Measurements from ENCODE around the gene FNDC11. TPM values are rescaled to one million over a fixed set of nuclear protein-coding genes. Genes with fewer than 3 reads are reported as not detected.
"Not testable (repeated sequence)": the region's sequence is repeated elsewhere in the genome, so short reads cannot be mapped to it uniquely, and the experiment has no call there.

Gene FNDC11
- total and polyA plus RNA-seq, 10 donors, result 0.33 to 2.0 (median 1.00) TPM

- no peak overlapping the region for H3K27ac ChIP-seq
- H3K4me1 ChIP-seq, result peaks cover 0 to 12% (median 0%) of the 10 kb centered on the region in 6 donors
- no peak for DNase-seq
- WGBS, 5 donors, result 91 to 94% (median 92%) methylated on average over 32 to 33 of the region's 33 CpGs
- no peaks in the 10 kb centered on the region for H3K9me3 ChIP-seq
- TF ChIP-seq POLR2A (IDR thresholded peaks at IDR 0.05), result no peak
- TF ChIP-seq POLR2AphosphoS5 (IDR thresholded peaks at IDR 0.05), result no peak
- no peak for TF ChIP-seq CTCF (IDR thresholded peaks at IDR 0.05 in 8 of 11, conservative IDR thresholded peaks at IDR 0.05 in 3 of 11)
- intact Hi-C loops (cut with DNase I; ENCODE audit: low total_unique reads), result no loop called here
- peaks cover 0 to 100% (median 78%) of the 10 kb centered on the region in 6 donors for H3K36me3 ChIP-seq
- H3K4me3 ChIP-seq, result no peak overlapping the region
- H3K27me3 ChIP-seq (replicated peaks in 1 of 7), result no peaks in the 10 kb centered on the region
Observed at GRCh38 chr20:63598479-63599395, 44.8 kb downstream of the FNDC11 start.

DNA sequence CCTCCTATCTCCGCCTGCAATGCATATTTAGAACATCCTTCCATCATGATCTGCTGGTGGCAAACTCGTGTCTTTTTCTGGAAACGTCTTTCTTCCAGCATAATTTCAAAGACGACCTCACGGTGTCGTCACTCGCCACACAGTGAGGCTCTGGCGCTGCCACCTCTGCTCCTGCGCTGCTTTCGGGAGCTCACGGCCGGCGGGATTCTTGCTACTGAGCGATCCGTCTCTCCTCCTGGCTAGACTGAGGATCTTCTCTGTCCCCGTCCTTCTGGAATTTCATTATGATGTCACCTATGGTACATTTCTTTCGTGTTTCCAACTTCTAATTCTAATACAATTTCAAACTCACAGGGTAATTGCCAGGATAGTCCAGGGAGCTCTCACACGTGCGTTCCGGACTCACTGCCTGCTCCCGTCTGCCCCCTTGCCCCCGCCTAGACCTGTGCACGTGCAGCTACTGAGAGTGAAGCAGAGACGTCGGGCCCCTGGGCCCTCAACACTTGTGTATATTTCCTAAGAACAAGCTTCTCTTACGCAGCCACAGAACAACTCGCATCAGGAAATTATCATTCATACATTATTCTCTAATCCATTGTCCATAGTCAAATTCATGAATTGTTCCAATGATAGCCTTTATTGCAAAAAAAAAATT is 45.6 kb downstream of the FNDC11 start:
- Histone ChIP-seq H3K4me3 (no peak overlapping the region), H3K27ac (no peak overlapping the region), H3K36me3 (peaks cover 0 to 100% (median 74%) of the 10 kb centered on the region in 6 donors), H3K4me1 (peaks cover 0 to 12% (median 0%) of the 10 kb centered on the region in 6 donors), H3K27me3 (replicated peaks in 1 of 7) (no peaks in the 10 kb centered on the region), H3K9me3 (no peaks in the 10 kb centered on the region)
- no peak for TF ChIP-seq POLR2AphosphoS5 (IDR thresholded peaks at IDR 0.05)
- TF ChIP-seq POLR2A (IDR thresholded peaks at IDR 0.05), result no peak
- no peak for TF ChIP-seq CTCF (IDR thresholded peaks at IDR 0.05 in 8 of 11, conservative IDR thresholded peaks at IDR 0.05 in 3 of 11)
- DNase-seq, result no peak
- intact Hi-C loops (cut with DNase I; ENCODE audit: low total_unique reads), result no loop called here
- 93 to 96% (median 96%) methylated on average over 27 of the region's 27 CpGs for WGBS, 5 donors

DNA sequence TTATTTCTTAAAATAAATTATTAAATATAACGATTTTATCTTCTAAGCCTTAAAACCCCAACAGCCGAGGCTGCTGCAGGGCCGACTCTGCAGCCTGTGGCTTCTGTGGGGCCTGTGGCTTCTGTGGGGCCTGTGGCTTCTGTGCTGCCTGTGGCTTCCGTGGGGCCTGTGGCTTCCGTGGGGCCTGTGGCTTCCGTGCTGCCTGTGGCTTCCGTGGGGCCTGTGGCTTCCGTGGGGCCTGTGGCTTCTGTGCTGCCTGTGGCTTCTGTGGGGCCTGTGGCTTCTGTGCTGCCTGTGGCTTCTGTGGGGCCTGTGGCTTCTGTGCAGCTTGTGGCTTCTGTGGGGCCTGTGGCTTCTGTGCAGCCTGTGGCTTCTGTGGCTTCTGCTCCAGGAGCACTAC is 47.7 kb downstream of the FNDC11 start:
- intact Hi-C loops (cut with DNase I; ENCODE audit: low total_unique reads); H3K27me3 ChIP-seq (replicated peaks in 1 of 7); H3K4me3 ChIP-seq; DNase-seq; H3K9me3 ChIP-seq: not testable (repeated sequence)
- peaks cover 0 to 21% (median 2%) of the 10 kb centered on the region in 6 donors for H3K4me1 ChIP-seq
- 30 to 58% (median 42%) methylated on average over 7 to 8 of the region's 8 CpGs for WGBS, 5 donors
- H3K27ac ChIP-seq, result peak overlapping the region in 1 of 8 donors; percentile 17
- peaks cover 0 to 83% (median 57%) of the 10 kb centered on the region in 6 donors for H3K36me3 ChIP-seq

DNA sequence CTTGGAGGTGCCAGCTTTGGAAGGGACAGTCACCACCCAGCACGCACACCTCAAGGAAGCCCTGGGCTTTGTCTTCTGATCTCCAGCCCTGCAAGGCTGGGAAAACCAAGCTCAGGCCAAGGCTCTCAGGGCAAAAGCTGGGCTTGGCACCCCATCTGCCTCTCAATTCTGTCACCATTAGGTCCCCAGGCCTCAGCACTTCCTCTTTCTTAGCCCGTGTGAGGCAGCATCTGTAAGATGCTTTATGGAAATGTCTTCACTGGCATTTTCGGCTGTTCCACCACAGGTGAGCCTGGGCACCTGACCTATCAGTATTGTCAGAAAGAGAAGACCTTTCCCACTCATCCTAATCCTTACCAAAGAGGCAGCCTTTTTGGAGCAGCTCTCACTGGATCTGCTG is 48.4 kb downstream of the FNDC11 start:
- Histone ChIP-seq H3K27ac (peak overlapping the region in 1 of 8 donors; percentile 17), H3K27me3 (replicated peaks in 1 of 7) (no peaks in the 10 kb centered on the region), H3K4me3 (no peak overlapping the region), H3K36me3 (peaks cover 0 to 76% (median 52%) of the 10 kb centered on the region in 6 donors), H3K9me3 (no peaks in the 10 kb centered on the region), H3K4me1 (peaks cover 0 to 24% (median 2%) of the 10 kb centered on the region in 6 donors)
- TF ChIP-seq CTCF (IDR thresholded peaks at IDR 0.05 in 8 of 11, conservative IDR thresholded peaks at IDR 0.05 in 3 of 11), result no peak
- no peak for TF ChIP-seq POLR2AphosphoS5 (IDR thresholded peaks at IDR 0.05)
- no peak for TF ChIP-seq POLR2A (IDR thresholded peaks at IDR 0.05)
- no peak for DNase-seq
- intact Hi-C loops (cut with DNase I; ENCODE audit: low total_unique reads), result no loop called here
- 60 to 71% (median 68%) methylated on average over 3 of the region's 3 CpGs for WGBS, 5 donors

Other genes with a start within 250 kb of the FNDC11 start
- 10 to 100 TPM in 1 of 7 donors, 1 to 10 TPM in 4, under 1 TPM in 2; 0.74 to 13.8 (median 1.7) TPM for gene CHRNA4, start 192.8 kb upstream of the FNDC11 start, total RNA-seq
- gene CHRNA4, start 192.8 kb upstream of the FNDC11 start, polyA plus RNA-seq, result under 1 TPM in 2 of 3 donors, not detected in 1; 0.15 to 0.86 TPM
- gene KCNQ2, start 81.5 kb upstream of the FNDC11 start, total RNA-seq, result 1 to 10 TPM in 2 of 7 donors, under 1 TPM in 3, not detected in 2; 0.26 to 3.5 (median 0.65) TPM
- gene KCNQ2, start 81.5 kb upstream of the FNDC11 start, polyA plus RNA-seq, result under 1 TPM; 0.13 to 0.39 (median 0.39) TPM
- 1 to 10 TPM in 3 of 7 donors, under 1 TPM in 4; 0.39 to 1.4 (median 0.54) TPM for gene EEF1A2, start 55.1 kb upstream of the FNDC11 start, total RNA-seq
- gene EEF1A2, start 55.1 kb upstream of the FNDC11 start, polyA plus RNA-seq, result under 1 TPM; 0.48 to 0.57 (median 0.53) TPM
- 100 to 1,000 TPM in 4 of 7 donors, 10 to 100 TPM in 3; 68.8 to 167 (median 105) TPM for gene PPDPF, start 33.4 kb upstream of the FNDC11 start, total RNA-seq
- 100 to 1,000 TPM; 123 to 275 (median 186) TPM for gene PPDPF, start 33.4 kb upstream of the FNDC11 start, polyA plus RNA-seq
- gene PTK6, start 16.8 kb upstream of the FNDC11 start, total RNA-seq, result 1 to 10 TPM in 1 of 7 donors, under 1 TPM in 6; 0.20 to 1.0 (median 0.77) TPM
- under 1 TPM; 0.55 to 0.72 (median 0.64) TPM for gene PTK6, start 16.8 kb upstream of the FNDC11 start, polyA plus RNA-seq
- 1 to 10 TPM in 4 of 7 donors, under 1 TPM in 1, not detected in 2; 0.46 to 1.5 (median 1.2) TPM for gene SRMS, start 6.4 kb upstream of the FNDC11 start, total RNA-seq
- under 1 TPM; 0.07 to 0.19 (median 0.12) TPM for gene SRMS, start 6.4 kb upstream of the FNDC11 start, polyA plus RNA-seq
- 100 to 1,000 TPM in 1 of 7 donors, 10 to 100 TPM in 6; 56.5 to 120 (median 66.0) TPM for gene HELZ2, start 20.1 kb downstream of the FNDC11 start, total RNA-seq
- 10 to 100 TPM in 1 of 3 donors, 1 to 10 TPM in 2; 4.3 to 21.2 (median 5.7) TPM for gene HELZ2, start 20.1 kb downstream of the FNDC11 start, polyA plus RNA-seq
- gene GMEB2, start 72.9 kb downstream of the FNDC11 start, total RNA-seq, result 10 to 100 TPM; 11.1 to 15.0 (median 13.9) TPM
- gene GMEB2, start 72.9 kb downstream of the FNDC11 start, polyA plus RNA-seq, result 10 to 100 TPM in 2 of 3 donors, 1 to 10 TPM in 1; 8.6 to 12.9 (median 10.4) TPM
- 10 to 100 TPM; 16.1 to 57.0 (median 44.0) TPM for gene STMN3, start 99.3 kb downstream of the FNDC11 start, total RNA-seq
- gene STMN3, start 99.3 kb downstream of the FNDC11 start, polyA plus RNA-seq, result 10 to 100 TPM; 21.2 to 38.9 (median 24.6) TPM
- 10 to 100 TPM; 36.4 to 49.8 (median 43.2) TPM for gene RTEL1, start 104.2 kb downstream of the FNDC11 start, total RNA-seq
- gene RTEL1, start 104.2 kb downstream of the FNDC11 start, polyA plus RNA-seq, result 10 to 100 TPM in 2 of 3 donors, 1 to 10 TPM in 1; 7.3 to 23.1 (median 19.1) TPM
- 100 to 1,000 TPM in 1 of 7 donors, 10 to 100 TPM in 5, 1 to 10 TPM in 1; 8.9 to 104 (median 41.0) TPM for gene TNFRSF6B, start 142.5 kb downstream of the FNDC11 start, total RNA-seq
- gene TNFRSF6B, start 142.5 kb downstream of the FNDC11 start, polyA plus RNA-seq, result 10 to 100 TPM; 12.3 to 28.1 (median 23.8) TPM
- gene ARFRP1, start 153.8 kb downstream of the FNDC11 start, total RNA-seq, result 10 to 100 TPM; 36.7 to 84.2 (median 60.8) TPM
- gene ARFRP1, start 153.8 kb downstream of the FNDC11 start, polyA plus RNA-seq, result 100 to 1,000 TPM in 1 of 3 donors, 10 to 100 TPM in 2; 64.5 to 118 (median 83.8) TPM
- gene ZGPAT, start 153.9 kb downstream of the FNDC11 start, total RNA-seq, result 10 to 100 TPM; 23.6 to 45.7 (median 38.1) TPM
- gene ZGPAT, start 153.9 kb downstream of the FNDC11 start, polyA plus RNA-seq, result 10 to 100 TPM; 27.6 to 72.8 (median 50.0) TPM
- 10 to 100 TPM; 24.0 to 93.4 (median 39.0) TPM for gene LIME1, start 182.5 kb downstream of the FNDC11 start, total RNA-seq
- gene LIME1, start 182.5 kb downstream of the FNDC11 start, polyA plus RNA-seq, result 10 to 100 TPM; 56.2 to 96.6 (median 80.4) TPM
- gene SLC2A4RG, start 185.6 kb downstream of the FNDC11 start, total RNA-seq, result 100 to 1,000 TPM in 1 of 7 donors, 10 to 100 TPM in 6; 39.9 to 107 (median 64.8) TPM
- 10 to 100 TPM; 27.5 to 44.0 (median 34.3) TPM for gene SLC2A4RG, start 185.6 kb downstream of the FNDC11 start, polyA plus RNA-seq